SU-DHL-6 (cell line): Measurements from ENCODE around the gene LCN9.

Experiments
- EZH2phosphoT487 ChIP-seq: fragments of 200-600 bp; sonication (generic), shearing (Covaris generic); conservative IDR thresholded peaks from 2 replicates; pipeline ENCODE4 v1.6.1; 2018; ENCODE audit warnings: mild to moderate bottlenecking, antibody characterized with exemption, low read length, moderate library complexity, mixed read lengths
- TF ChIP-seq, protein P1 (sequence below): fragments of 200-600 bp; sonication (generic); IDR thresholded peaks from one replicate; pipeline ENCODE4 v1.5.1; 2017; ENCODE audit warnings: antibody characterized with exemption, mild to moderate bottlenecking, low read length, moderate library complexity; ENCODE audit not compliant: insufficient read depth, poor library complexity, severe bottlenecking

DNA sequence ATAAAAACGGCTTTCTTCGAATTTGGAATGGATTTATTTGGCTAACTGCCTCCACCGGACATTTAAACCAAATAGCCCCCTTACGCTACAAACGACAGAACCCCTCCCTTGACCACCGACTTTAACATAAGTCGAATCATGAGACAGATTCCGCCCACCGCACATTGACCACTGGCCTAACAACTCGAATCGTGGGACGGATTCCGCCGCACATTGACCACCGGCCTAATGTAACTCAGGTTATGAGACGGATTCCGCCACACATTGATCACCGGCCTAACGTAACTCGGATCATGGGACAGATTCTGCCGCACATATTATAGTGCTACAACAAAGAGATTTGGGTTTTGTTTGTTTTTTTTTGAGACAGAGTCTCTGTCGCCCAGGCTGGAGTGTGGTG is 2.7 kb upstream of the LCN9 start:
- TF ChIP-seq, protein P1, sequence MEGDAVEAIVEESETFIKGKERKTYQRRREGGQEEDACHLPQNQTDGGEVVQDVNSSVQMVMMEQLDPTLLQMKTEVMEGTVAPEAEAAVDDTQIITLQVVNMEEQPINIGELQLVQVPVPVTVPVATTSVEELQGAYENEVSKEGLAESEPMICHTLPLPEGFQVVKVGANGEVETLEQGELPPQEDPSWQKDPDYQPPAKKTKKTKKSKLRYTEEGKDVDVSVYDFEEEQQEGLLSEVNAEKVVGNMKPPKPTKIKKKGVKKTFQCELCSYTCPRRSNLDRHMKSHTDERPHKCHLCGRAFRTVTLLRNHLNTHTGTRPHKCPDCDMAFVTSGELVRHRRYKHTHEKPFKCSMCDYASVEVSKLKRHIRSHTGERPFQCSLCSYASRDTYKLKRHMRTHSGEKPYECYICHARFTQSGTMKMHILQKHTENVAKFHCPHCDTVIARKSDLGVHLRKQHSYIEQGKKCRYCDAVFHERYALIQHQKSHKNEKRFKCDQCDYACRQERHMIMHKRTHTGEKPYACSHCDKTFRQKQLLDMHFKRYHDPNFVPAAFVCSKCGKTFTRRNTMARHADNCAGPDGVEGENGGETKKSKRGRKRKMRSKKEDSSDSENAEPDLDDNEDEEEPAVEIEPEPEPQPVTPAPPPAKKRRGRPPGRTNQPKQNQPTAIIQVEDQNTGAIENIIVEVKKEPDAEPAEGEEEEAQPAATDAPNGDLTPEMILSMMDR, result no peak
- no peak for TF ChIP-seq EZH2phosphoT487
